NCI-H82 treated with DMSO at 0.1 percent for 48 hours (cell line): ENCODE data around the gene ATP5F1C.

Experiments
- DNase-seq: peaks from one replicate; lab custom pipeline; 2025; ENCODE audit not compliant: unreplicated experiment; lab: John Stamatoyannopoulos, UW

Gene ATP5F1C

GRCh38 chr10:7836571-7836970, 48.6 kb downstream of the ATP5F1C start:
- no peak for DNase-seq

- DNase-seq: no peak
Measured at GRCh38 chr10:7846591-7846990, 58.6 kb downstream of the ATP5F1C start.

DNA sequence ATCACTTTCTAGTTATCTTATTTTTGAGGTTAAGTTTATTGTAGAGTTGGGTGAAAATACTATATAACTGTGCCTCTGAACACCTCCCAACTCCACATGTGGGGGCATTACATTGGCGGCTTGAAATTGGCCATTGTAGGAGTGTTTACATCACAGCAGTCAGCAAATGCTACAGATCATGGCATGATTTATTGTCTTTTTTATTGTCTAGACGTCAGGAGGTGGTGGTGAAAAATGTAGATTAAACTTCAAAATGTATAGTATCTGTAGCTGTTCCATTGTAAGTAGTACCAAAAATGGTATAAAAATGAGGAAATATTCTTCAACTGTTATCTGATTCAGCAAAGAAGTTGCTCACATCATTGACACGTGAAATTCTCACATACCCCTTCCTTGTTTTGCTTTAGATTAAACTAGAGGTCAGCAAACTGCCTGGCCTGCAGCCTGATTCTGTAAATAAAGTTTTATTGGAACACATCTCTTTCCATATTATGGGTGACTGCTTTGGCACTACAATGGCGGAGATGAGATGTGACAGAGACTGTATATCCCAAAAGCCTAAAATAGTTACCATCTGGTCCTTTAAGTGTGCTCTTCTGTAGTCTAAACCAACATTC, 65.4 kb downstream of the ATP5F1C start:
- DNase-seq: no peak

DNA sequence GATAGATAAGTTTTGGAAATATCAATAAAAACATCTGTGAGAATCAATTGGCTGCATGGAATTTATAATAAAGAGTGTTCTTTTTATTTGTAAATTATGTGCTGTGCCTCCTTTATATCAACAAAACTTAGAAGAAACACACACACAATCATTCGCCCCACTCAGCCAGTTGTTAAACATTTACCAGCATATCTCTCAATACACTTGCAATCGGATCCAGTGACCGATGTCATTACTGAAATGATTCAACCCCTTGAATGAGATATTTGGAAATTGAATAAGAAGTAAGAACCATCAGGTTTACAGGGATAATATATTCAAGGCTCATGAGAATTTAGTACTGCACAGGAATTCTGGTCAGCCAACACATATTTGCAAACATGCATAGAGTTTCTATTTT, 65.9 kb downstream of the ATP5F1C start:
- no peak for DNase-seq

DNA sequence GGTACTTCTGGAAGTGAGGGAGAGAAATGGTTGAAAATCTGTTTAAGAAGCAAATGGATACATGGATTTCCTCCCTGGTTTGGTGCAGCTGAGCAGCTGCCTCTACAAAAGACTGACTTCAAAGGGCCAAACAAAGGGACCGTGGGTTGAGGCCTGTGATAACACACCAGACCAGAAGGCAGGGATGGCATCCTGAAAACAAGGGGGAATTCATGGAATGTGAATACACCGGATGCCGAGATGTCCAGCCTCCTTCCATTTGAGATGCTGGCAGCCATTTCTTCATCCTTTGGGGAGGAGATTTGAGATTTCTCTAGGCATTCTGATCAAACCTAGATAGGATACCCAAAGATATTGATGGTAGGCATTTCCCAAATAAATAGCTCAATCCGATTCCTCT, 67.2 kb downstream of the ATP5F1C start:
- DNase-seq: no peak

- no peak for DNase-seq
Measured at GRCh38 chr10:7856678-7857077, 68.7 kb downstream of the ATP5F1C start.

- no peak for DNase-seq
Measured at GRCh38 chr10:7857262-7857661, 69.3 kb downstream of the ATP5F1C start.
